GM10847 (cell line): ENCODE measurements around the gene C19orf53.

ENCODE experiments used
- POLR2A ChIP-seq: IDR thresholded peaks from 2 replicates; pipeline ENCODE4 v1.6.1; 2011; ENCODE audit not compliant: insufficient read length; ENCODE audit errors: extremely low read depth

Gene C19orf53

GRCh38 chr19:13757805-13758772 is 16.2 kb upstream of the C19orf53 start:
- no peak for TF ChIP-seq POLR2A

DNA sequence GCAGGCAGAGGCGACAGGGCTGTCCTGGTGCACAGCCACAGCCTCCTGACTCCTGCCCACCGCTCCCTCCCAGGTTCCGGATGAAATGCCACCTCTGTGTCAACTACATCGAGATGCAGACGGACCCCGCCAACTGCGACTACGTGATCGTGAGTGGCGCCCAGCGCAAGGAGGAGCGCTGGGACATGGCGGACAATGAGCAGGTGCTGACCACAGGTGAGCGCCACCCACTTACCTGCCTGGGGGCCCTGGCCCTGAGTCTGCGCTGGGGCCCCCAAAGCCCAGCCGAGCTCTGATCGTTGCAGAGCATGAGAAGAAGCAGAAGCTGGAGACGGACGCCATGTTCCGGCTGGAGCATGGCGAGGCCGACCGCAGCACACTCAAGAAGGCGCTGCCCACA is 15.5 kb upstream of the C19orf53 start:
- no peak for TF ChIP-seq POLR2A

DNA sequence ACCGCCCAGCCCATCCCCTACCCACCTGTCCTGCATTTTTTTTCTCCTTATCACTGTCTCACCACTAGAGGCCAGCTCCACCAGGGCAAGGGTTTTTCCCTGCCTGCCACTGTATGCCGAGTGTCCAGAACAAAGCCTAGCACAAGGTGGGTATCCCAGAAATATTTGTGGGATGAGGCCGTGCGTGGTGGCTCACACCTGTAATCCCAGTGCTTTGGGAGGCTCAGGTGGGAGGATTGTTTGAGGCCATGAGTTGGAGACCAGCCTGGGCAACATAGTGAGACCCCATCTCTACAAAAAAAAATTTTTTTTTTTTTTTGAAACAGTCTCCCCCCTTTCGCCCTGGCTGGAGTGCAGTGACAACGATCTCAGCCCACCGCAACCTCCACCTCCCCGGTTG is 12.8 kb upstream of the C19orf53 start:
- no peak for TF ChIP-seq POLR2A

DNA sequence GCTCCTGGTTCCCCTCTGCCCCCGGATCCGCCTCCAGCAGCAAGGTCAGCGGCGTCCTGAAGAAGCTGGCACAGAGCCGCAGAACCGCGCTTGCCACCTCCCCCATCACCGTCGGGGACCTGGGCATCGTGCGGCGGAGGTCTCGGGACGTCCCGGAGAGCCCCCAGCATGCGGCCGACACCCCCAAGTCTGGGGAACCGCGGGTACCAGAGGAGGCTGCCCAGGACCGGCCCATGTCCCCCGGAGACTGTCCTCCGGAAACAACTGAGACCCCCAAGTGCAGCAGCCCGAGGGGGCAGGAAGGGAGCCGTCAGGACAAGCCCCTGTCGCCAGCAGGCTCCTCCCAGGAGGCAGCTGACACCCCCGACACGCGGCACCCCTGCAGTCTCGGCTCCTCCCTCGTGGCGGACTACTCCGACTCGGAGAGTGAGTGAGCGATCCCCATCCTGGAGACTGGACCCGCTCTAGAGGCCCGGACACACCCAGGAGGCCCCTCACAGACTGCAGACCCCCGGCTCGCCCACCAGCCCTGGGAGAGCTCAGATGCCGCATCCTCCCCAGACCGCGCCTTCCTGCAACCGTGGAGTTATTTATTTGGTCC is 11.5 kb upstream of the C19orf53 start:
- TF ChIP-seq POLR2A, result no peak

- TF ChIP-seq POLR2A, result no peak
Observed at GRCh38 chr19:13763265-13763664, 11.0 kb upstream of the C19orf53 start.

DNA sequence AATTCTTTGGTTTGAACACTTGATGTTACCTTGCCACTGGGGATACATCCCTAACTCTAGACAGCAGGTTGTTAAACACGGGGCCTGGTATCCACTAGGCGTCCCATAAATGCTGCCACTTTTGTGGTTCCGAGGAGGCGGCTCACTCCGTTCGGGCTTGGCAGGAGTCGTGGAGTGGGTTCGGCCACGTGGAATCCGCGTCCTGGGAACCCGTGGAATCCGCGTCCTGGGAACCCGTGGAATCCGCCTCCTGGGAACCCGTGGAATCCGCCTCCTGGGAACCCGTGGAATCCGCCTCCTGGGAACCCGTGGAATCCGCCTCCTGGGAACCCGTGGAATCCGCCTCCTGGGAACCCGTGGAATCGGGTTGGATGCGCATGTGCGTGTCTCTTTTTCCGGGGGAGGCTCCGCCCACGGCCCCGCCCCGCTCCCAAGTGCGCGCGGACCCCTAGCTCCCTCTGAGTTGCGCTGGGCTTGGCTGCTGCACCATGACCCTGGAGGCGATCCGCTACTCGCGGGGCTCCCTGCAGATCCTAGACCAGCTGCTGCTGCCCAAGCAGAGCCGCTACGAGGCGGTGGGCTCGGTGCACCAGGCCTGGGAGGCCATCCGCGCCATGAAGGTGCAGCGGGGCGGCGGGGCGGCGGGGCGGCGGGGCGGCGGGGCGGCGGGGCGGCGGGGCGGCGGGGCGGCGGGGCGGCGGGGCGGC is 10.0 kb upstream of the C19orf53 start, which contains the start of gene MRI1:
Gene MRI1, plus strand, starts transcription at position 422 of the 707 bp plus-strand sequence. Its CDS starts 67 bp downstream, at position 489.
- peak; percentile 62 for TF ChIP-seq POLR2A

DNA sequence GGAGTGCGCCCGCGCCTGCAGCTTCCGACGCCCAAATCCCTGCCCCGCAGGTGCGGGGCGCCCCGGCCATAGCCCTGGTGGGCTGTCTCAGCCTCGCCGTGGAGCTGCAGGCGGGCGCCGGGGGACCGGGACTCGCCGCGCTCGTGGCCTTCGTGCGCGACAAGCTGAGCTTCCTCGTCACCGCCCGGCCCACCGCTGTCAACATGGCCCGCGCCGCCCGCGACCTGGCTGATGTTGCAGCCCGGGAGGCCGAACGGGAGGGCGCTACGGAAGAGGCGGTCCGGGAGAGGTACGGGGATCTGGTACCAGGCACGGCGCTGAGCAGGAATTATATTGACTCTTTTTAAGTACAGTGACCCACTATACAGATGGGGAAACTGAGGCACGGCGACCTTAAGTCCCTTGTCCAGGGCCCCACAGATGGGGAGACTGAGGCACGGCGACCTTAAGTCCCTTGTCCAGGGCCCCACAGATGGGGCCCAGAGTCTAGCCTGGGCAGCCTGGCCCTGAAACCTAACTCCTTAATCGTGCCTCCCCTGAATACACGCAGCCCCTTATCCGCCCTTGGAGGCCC is 9.3 kb upstream of the C19orf53 start:
- TF ChIP-seq POLR2A, result no peak

GRCh38 chr19:13765395-13766094 is 8.7 kb upstream of the C19orf53 start:
- no peak for TF ChIP-seq POLR2A

GRCh38 chr19:13766095-13766481 is 8.2 kb upstream of the C19orf53 start:
- TF ChIP-seq POLR2A, result no peak

DNA sequence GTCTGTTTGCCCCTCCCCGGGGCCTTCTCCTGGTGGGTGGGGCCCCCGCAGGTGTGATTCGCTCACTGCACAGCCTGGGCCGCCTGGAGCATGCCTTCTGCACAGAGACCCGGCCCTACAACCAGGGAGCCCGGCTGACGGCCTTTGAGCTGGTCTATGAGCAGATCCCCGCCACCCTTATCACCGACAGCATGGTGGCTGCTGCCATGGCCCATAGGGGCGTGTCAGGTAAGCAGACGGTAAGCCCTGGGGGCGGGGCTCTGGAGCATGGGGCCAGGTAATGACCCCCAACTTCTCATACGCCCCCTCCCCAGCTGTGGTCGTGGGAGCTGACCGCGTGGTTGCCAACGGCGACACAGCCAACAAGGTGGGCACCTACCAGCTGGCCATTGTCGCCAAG is 5.7 kb upstream of the C19orf53 start:
- no peak for TF ChIP-seq POLR2A

GRCh38 chr19:13770013-13770635 is 4.1 kb upstream of the C19orf53 start:
- TF ChIP-seq POLR2A, result no peak

DNA sequence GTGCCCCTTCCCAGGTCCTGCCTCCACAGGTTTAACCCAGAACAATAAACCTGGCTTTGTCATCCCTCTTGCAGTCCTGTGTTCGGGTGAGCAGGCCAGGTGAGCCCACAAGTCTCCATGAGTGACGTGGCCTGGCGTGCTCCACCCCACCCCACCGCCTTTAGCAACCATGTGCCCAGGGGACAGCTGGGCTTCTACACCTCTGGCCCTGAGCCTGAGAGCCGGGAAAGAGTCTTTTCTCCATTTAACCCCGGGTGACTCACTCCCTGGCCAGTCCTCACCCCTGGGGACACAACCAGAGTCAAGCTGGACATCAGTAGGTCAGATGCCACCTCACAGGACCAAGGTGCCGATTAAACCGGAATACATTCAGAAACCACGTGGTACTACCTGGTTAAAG is 4.1 kb downstream of the C19orf53 start:
- TF ChIP-seq POLR2A, result no peak

DNA sequence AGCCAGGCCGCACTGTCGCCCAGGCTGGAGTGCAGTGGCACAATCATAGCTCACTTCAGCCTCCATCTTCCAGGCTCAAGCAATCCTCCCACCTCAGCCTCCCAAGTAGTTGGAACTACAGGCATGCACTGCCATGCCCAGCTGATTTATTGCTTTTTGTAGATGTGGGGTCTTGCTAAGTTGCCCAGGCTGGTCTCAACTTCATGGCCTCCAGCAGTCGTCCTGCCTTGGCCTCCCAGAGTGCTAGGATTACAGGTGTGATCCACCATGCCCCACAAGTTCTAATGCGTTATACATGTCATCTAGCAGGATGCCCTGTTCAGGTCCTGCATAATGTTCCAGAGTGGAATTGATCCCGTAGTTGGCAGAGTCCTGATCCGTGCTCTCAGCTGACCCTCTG is 4.6 kb downstream of the C19orf53 start:
- TF ChIP-seq POLR2A, result no peak

GRCh38 chr19:13781547-13781946 is 7.3 kb downstream of the C19orf53 start:
- no peak for TF ChIP-seq POLR2A
